ENCODE results near the gene ANKDD1A.

Gene ANKDD1A

GRCh38 chr15:64916365-64916764 lies 4.7 kb downstream of the ANKDD1A start:
- peak in 1 of 10 donors; percentile 7 for DNase-seq
- intact Hi-C loops (cut with DNase I), result no loop called here

GRCh38 chr15:64917211-64917610 lies 5.5 kb downstream of the ANKDD1A start:
- DNase-seq, result peak in 1 of 10 donors; percentile 55
- intact Hi-C loops (cut with DNase I), result no loop called here

- peak in 1 of 10 donors; percentile 51 for DNase-seq
- intact Hi-C loops (cut with DNase I), result no loop called here
Measured at GRCh38 chr15:64919721-64920120, 8.0 kb downstream of the ANKDD1A start.

GRCh38 chr15:64921711-64922110 lies 10.0 kb downstream of the ANKDD1A start:
- intact Hi-C loops (cut with DNase I), result no loop called here
- DNase-seq, result no peak

GRCh38 chr15:64923546-64923945 lies 11.8 kb downstream of the ANKDD1A start:
- intact Hi-C loops (cut with DNase I), result no loop called here
- peak in 1 of 10 donors; percentile 49 for DNase-seq

GRCh38 chr15:64925335-64926330 lies 13.9 kb downstream of the ANKDD1A start:
- intact Hi-C loops (cut with DNase I), result no loop called here
- DNase-seq, result peak in 1 of 10 donors; percentile 57

- intact Hi-C loops (cut with DNase I), result no loop called here
- peak in 1 of 10 donors; percentile 26 for DNase-seq
Measured at GRCh38 chr15:64926661-64927060, 15.0 kb downstream of the ANKDD1A start.

GRCh38 chr15:64928626-64929220 lies 17.0 kb downstream of the ANKDD1A start:
- intact Hi-C loops (cut with DNase I), result no loop called here
- DNase-seq, result peak in 2 of 10 donors; percentile 40 to 64

GRCh38 chr15:64930019-64930652 lies 18.4 kb downstream of the ANKDD1A start:
- DNase-seq, result no peak
- intact Hi-C loops (cut with DNase I), result no loop called here

GRCh38 chr15:64930778-64931371 lies 19.2 kb downstream of the ANKDD1A start:
- intact Hi-C loops (cut with DNase I), result no loop called here
- DNase-seq, result peak in 2 of 10 donors; percentile 54 to 79

- peak in 2 of 10 donors; percentile 45 to 57 for DNase-seq
- intact Hi-C loops (cut with DNase I), result no loop called here
Measured at GRCh38 chr15:64931381-64931780, 19.7 kb downstream of the ANKDD1A start.

- intact Hi-C loops (cut with DNase I), result no loop called here
- peak in 2 of 10 donors; percentile 24 to 44 for DNase-seq
Measured at GRCh38 chr15:64934023-64934422, 22.3 kb downstream of the ANKDD1A start.

- intact Hi-C loops (cut with DNase I), result no loop called here
- no peak for DNase-seq
Measured at GRCh38 chr15:64938192-64938591, 26.5 kb downstream of the ANKDD1A start.

- intact Hi-C loops (cut with DNase I), result no loop called here
- peak in 1 of 10 donors; percentile 53 for DNase-seq
Measured at GRCh38 chr15:64942356-64942755, 30.7 kb downstream of the ANKDD1A start.

GRCh38 chr15:64943512-64944225 lies 32.0 kb downstream of the ANKDD1A start:
- peak in 1 of 10 donors; percentile 21 for DNase-seq
- intact Hi-C loops (cut with DNase I), result no loop called here

- intact Hi-C loops (cut with DNase I), result no loop called here
- no peak for DNase-seq
Measured at GRCh38 chr15:64944961-64945360, 33.3 kb downstream of the ANKDD1A start.

GRCh38 chr15:64947211-64947610 lies 35.5 kb downstream of the ANKDD1A start:
- DNase-seq, result no peak
- intact Hi-C loops (cut with DNase I), result no loop called here

- intact Hi-C loops (cut with DNase I), result no loop called here
- no peak for DNase-seq
Measured at GRCh38 chr15:64948916-64949315, 37.2 kb downstream of the ANKDD1A start.

- intact Hi-C loops (cut with DNase I), result no loop called here
- DNase-seq, result no peak
Measured at GRCh38 chr15:64949383-64950186, 37.9 kb downstream of the ANKDD1A start.
